Keratinocyte (primary cell): Measurements from ENCODE around the gene SPATS2L. TPM values are rescaled to one million over a fixed set of nuclear protein-coding genes. Genes with fewer than 3 reads are reported as not detected.

Source experiments
- DNase-seq: peaks from one replicate; pipeline ENCODE4 v3.0.0-alpha.2; 2011; ENCODE audit warnings: low read depth, missing footprints, low spot score
- FAIRE-seq: peaks from 2 replicates; lab custom pipeline; 2011; peaks lifted over from hg19 to GRCh38; lab: Jason Lieb, UNC
- H2AFZ ChIP-seq: 2 replicates; pipeline ENCODE4 v1.6.0; 2012; ENCODE audit warnings: low read length, control low read depth, inconsistent platforms; ENCODE audit not compliant: control insufficient read depth
- H3K27ac ChIP-seq: 2 replicates; pipeline ENCODE4 v1.5.1; 2011; ENCODE audit warnings: low read length; ENCODE audit not compliant: control insufficient read depth, insufficient read depth
- H3K27me3 ChIP-seq: 3 replicates; pipeline ENCODE4 v1.6.0; 2011; ENCODE audit warnings: low read length; ENCODE audit not compliant: control insufficient read depth, insufficient read depth; ENCODE audit errors: extremely low read depth
- H3K36me3 ChIP-seq, 2 experiments: 2 replicates in 1 of 2; 3 replicates in 1 of 2; pipeline ENCODE4 v1.5.1; 2011; ENCODE audit warnings: low read length in 2 of 2, mild to moderate bottlenecking in 1 of 2; ENCODE audit not compliant: control insufficient read depth in 2 of 2, insufficient read depth in 2 of 2; ENCODE audit errors: extremely low read depth in 1 of 2
- H3K4me1 ChIP-seq: 3 replicates; pipeline ENCODE4 v1.5.1; 2011; ENCODE audit warnings: low read length; ENCODE audit not compliant: control insufficient read depth, insufficient read depth; ENCODE audit errors: extremely low read depth
- H3K4me2 ChIP-seq: 3 replicates; pipeline ENCODE4 v1.6.0; 2011; ENCODE audit warnings: low read depth, low read length; ENCODE audit not compliant: control insufficient read depth, insufficient read depth; ENCODE audit errors: extremely low read depth
- H3K4me3 ChIP-seq, 3 experiments: fragments of 200-600 bp in 1 of 3; sonication (generic) in 1 of 3; 2 replicates in 2 of 3; 3 replicates in 1 of 3; pipeline ENCODE4 v1.5.1; 2011 to 2016; ENCODE audit warnings: low read length in 3 of 3, mild to moderate bottlenecking in 3 of 3, control low read depth in 2 of 3, inconsistent platforms in 1 of 3, low read depth in 1 of 3, mixed read lengths in 1 of 3, mixed run types in 1 of 3, moderate library complexity in 1 of 3; ENCODE audit not compliant: control insufficient read depth in 2 of 3, insufficient read depth in 2 of 3; ENCODE audit errors: extremely low read depth in 1 of 3
- H3K79me2 ChIP-seq: 2 replicates; pipeline ENCODE4 v1.6.0; 2012; ENCODE audit warnings: low read length; ENCODE audit not compliant: control insufficient read depth, insufficient read depth
- H3K9ac ChIP-seq: 3 replicates; pipeline ENCODE4 v1.6.0; 2011; ENCODE audit warnings: low read length; ENCODE audit not compliant: control insufficient read depth, insufficient read depth; ENCODE audit errors: extremely low read depth
- H3K9me1 ChIP-seq: 3 replicates; pipeline ENCODE4 v1.6.0; 2011; ENCODE audit warnings: low read length; ENCODE audit not compliant: control insufficient read depth, insufficient read depth; ENCODE audit errors: extremely low read depth
- H3K9me3 ChIP-seq: 2 replicates; pipeline ENCODE4 v1.5.1; 2012; ENCODE audit warnings: low read depth, low read length; ENCODE audit not compliant: control insufficient read depth
- H4K20me1 ChIP-seq: 3 replicates; pipeline ENCODE4 v1.6.0; 2011; ENCODE audit warnings: low read length; ENCODE audit not compliant: control insufficient read depth, insufficient read depth; ENCODE audit errors: extremely low read depth
- EZH2 ChIP-seq: IDR thresholded peaks from one replicate; pipeline ENCODE4 v1.6.1; 2012; ENCODE audit warnings: inconsistent platforms, mild to moderate bottlenecking, low read length, moderate library complexity
- dilution Hi-C: fragments of 300-500 bp; cut with MboI; formaldehyde crosslinking; loops from one replicate; pipeline ENCODE4 v1.7.0; 2020; ENCODE audit warnings: low sequenced_read_pairs; ENCODE audit not compliant: extremely low pct_ligation_motif_present
- polyA plus RNA-seq, 5 experiments: library from polyadenylated mRNA; depleted of rRNA in 3 of 5; stranded (reverse) in 3 of 5; stranded (forward) in 1 of 5; unstranded in 1 of 5; fragments of >200 nt; gene quantifications; 1 replicate in 1 of 5; 2 replicates in 3 of 5; 3 replicates in 1 of 5; pipeline versions ENCODE4 v1.2.1 to v1.2.3, GENCODE V29; 2011 to 2012; ENCODE audit warnings: missing spikeins in 2 of 5, low read depth in 1 of 5, low replicate concordance in 1 of 5
- TF ChIP-seq, protein P1 (sequence below), 3 experiments: IDR thresholded peaks in 1 of 3; conservative IDR thresholded peaks in 1 of 3; optimal IDR thresholded peaks in 1 of 3; 2 replicates in 2 of 3; 3 replicates in 1 of 3; pipeline versions ENCODE3 to v1.5.1; 2011; ENCODE audit warnings: low read length in 3 of 3, mild to moderate bottlenecking in 3 of 3, moderate library complexity in 2 of 3, control low read depth in 1 of 3, inconsistent platforms in 1 of 3; ENCODE audit not compliant: insufficient read depth in 2 of 3; ENCODE audit errors: extremely low read depth in 1 of 3

The SPATS2L gene
- polyA plus RNA-seq, 1 donor (not counting 4 experiments of a cell fraction or from before 2014, with no cell fraction given), result 95.3 TPM

DNA sequence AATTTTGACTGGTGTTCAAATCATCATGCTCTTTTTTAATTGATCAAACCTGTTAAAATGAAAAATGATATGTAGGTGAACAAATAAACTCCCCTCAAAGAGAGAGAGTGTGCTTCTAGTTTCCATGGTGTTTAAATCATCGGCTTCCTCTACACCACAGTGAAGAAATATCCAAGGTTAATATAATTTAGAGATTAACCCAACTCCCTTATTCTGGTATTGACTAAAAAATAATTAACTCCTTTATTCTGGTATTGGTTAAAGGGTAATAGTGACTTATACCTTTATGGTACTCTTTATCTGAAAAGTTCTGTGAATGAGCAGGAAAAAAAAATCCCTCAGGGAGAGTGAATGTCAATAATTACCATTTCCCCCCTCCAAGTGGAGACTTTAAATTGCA, 93.1 kb downstream of the SPATS2L start:
- no peaks in the 10 kb centered on the region for H4K20me1 ChIP-seq
- dilution Hi-C loops, result no loop called here
- DNase-seq, result no peak
- TF ChIP-seq, protein P1, sequence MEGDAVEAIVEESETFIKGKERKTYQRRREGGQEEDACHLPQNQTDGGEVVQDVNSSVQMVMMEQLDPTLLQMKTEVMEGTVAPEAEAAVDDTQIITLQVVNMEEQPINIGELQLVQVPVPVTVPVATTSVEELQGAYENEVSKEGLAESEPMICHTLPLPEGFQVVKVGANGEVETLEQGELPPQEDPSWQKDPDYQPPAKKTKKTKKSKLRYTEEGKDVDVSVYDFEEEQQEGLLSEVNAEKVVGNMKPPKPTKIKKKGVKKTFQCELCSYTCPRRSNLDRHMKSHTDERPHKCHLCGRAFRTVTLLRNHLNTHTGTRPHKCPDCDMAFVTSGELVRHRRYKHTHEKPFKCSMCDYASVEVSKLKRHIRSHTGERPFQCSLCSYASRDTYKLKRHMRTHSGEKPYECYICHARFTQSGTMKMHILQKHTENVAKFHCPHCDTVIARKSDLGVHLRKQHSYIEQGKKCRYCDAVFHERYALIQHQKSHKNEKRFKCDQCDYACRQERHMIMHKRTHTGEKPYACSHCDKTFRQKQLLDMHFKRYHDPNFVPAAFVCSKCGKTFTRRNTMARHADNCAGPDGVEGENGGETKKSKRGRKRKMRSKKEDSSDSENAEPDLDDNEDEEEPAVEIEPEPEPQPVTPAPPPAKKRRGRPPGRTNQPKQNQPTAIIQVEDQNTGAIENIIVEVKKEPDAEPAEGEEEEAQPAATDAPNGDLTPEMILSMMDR (optimal IDR thresholded peaks at IDR 0.05 in 1 of 3, IDR thresholded peaks at IDR 0.05 in 1 of 3, conservative IDR thresholded peaks at IDR 0.05 in 1 of 3; ENCODE audit: extremely low read depth in 1 of 3, insufficient read depth in 2 of 3, low read length in 3 of 3), result no peak
- no peak for TF ChIP-seq EZH2
- no peak overlapping the region for H3K4me3 ChIP-seq
- no peaks in the 10 kb centered on the region for H3K79me2 ChIP-seq
- peaks cover 0 to 8% of the 10 kb centered on the region in 2 experiments for H3K36me3 ChIP-seq
- no peak overlapping the region for H3K4me2 ChIP-seq
- H3K4me1 ChIP-seq, result peaks cover 30% of the 10 kb centered on the region
- no peak overlapping the region for H3K27ac ChIP-seq
- H2AFZ ChIP-seq, result no peak overlapping the region
- no peaks in the 10 kb centered on the region for H3K27me3 ChIP-seq
- H3K9me3 ChIP-seq, result no peaks in the 10 kb centered on the region
- FAIRE-seq, result no peak
- no peaks in the 10 kb centered on the region for H3K9me1 ChIP-seq
- H3K9ac ChIP-seq, result no peak overlapping the region

DNA sequence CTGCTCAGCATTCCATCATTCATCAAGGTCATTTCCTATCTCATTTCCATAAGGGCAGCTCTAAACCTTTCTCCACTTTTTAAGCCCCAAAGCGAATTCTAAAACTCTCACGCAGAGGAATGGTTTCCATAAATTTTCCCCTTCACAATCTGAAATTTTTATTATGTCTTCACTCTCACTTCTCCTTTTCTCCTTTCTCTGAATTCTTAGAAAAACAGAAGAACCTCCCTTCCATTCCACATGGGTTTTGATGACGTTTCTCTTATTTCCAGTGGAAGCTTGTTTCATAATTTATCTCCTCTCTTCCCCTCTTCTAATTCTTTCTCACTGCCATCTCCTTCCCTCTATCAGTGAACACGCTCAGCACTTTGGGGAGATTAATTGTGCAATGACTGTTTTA, 97.3 kb downstream of the SPATS2L start:
- H4K20me1 ChIP-seq, result no peaks in the 10 kb centered on the region
- H3K9me3 ChIP-seq, result no peaks in the 10 kb centered on the region
- peaks cover 48% of the 10 kb centered on the region for H3K4me1 ChIP-seq
- no peak overlapping the region for H3K9ac ChIP-seq
- TF ChIP-seq EZH2, result no peak
- TF ChIP-seq, protein P1 (optimal IDR thresholded peaks at IDR 0.05 in 1 of 3, IDR thresholded peaks at IDR 0.05 in 1 of 3, conservative IDR thresholded peaks at IDR 0.05 in 1 of 3; ENCODE audit: extremely low read depth in 1 of 3, insufficient read depth in 2 of 3, low read length in 3 of 3), result no peak
- H2AFZ ChIP-seq, result no peak overlapping the region
- H3K27ac ChIP-seq, result no peak overlapping the region
- H3K79me2 ChIP-seq, result peaks cover 9% of the 10 kb centered on the region
- no peak overlapping the region for H3K4me3 ChIP-seq
- dilution Hi-C loops, result no loop called here
- H3K4me2 ChIP-seq, result no peak overlapping the region
- no peak for FAIRE-seq
- DNase-seq, result no peak
- peaks cover 0 to 8% of the 10 kb centered on the region in 2 experiments for H3K36me3 ChIP-seq
- no peaks in the 10 kb centered on the region for H3K27me3 ChIP-seq
- H3K9me1 ChIP-seq, result no peaks in the 10 kb centered on the region
